ENCODE results near the gene TBL1X. TPM values are rescaled to one million over a fixed set of nuclear protein-coding genes. Genes with fewer than 3 reads are reported as not detected.

The TBL1X gene
- total RNA-seq, 4 donors from 2014 or later = 15.0 to 19.4 (median 16.3) TPM

DNA sequence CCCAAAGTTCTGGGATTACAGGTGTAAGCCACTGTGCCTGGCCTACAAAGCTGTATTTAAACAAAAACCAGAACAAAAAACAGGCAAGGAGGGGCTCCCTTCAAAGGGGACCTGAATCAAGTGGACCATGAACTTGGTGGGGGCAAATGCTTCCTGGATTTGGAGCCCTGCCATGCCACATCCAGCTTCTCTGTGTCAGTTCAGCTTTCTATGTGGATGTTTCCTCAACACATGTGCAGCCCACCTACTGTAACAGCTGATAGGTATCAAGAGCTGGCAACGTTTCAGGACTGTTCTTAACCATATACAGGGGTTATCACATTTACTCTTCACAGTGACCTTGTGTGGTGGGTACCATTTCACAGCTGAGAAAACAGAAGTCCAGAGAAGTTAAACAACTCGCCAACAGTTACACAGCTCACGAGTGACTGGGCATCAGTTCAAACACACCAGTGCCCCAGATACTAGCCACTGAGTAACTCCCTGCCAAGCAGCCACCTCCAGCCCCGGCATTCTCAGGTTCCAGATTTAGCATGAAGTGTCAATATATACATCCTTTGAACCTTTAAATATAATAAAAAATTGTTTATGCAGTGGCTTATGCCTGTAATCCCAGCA lies 293.3 kb downstream of the TBL1X start:
- TF ChIP-seq, protein P1, sequence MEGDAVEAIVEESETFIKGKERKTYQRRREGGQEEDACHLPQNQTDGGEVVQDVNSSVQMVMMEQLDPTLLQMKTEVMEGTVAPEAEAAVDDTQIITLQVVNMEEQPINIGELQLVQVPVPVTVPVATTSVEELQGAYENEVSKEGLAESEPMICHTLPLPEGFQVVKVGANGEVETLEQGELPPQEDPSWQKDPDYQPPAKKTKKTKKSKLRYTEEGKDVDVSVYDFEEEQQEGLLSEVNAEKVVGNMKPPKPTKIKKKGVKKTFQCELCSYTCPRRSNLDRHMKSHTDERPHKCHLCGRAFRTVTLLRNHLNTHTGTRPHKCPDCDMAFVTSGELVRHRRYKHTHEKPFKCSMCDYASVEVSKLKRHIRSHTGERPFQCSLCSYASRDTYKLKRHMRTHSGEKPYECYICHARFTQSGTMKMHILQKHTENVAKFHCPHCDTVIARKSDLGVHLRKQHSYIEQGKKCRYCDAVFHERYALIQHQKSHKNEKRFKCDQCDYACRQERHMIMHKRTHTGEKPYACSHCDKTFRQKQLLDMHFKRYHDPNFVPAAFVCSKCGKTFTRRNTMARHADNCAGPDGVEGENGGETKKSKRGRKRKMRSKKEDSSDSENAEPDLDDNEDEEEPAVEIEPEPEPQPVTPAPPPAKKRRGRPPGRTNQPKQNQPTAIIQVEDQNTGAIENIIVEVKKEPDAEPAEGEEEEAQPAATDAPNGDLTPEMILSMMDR (IDR thresholded peaks at IDR 0.05; ENCODE audit: low read depth) = no peak

DNA sequence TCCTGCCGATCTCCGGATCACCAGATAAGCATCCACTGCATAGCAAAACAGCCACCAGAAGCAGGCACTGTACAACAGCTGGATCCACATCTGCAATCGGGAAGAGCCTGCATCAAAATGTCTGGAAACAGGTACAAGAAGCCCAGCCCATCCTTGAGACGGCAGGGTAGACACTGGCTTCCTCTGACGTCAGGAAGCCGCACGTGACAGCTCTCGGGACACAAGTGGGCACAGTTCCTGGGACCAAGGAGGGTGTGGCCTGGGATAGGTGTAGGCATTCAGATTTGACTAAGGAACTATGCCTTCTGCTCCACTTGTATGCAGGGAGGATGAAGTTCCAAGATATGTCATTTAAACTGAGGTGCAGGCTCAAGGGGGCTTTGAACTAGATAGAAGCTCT lies 294.5 kb downstream of the TBL1X start:
- TF ChIP-seq, protein P1 (IDR thresholded peaks at IDR 0.05; ENCODE audit: low read depth) = no peak

DNA sequence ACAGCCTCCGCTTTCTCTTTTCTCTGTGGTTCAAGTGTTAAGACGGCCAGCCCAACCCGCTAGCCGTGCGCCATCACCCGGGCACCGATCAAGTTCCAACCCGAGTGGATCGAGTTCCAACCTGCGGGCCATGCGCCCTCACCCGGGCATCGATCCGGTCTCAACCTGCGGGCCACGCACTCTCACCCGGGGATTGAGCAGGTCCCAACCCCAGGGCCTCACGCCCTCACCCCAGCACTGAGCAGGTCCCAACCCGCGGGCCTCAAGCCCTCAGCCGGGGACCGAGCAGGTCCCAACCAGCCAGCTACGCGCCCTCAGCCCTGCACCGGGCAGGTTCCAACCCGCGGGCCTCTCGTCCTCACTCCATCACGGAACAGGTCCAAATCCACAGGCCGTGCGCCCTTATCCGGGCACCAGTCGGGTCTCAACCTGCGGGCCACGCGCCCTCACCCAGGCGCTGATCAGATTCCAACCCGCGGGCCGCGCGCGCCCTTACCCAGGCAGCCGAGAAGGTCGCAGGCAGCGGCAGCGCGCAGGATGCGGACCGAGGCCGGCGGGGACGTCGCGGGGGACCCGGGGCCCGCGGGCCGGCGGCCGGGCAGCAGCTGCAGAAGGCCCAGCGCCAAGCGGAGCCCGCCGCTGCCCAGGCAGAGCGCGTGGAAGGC lies 300.3 kb downstream of the TBL1X start:
- TF ChIP-seq, protein P1 (IDR thresholded peaks at IDR 0.05; ENCODE audit: low read depth) = no peak

DNA sequence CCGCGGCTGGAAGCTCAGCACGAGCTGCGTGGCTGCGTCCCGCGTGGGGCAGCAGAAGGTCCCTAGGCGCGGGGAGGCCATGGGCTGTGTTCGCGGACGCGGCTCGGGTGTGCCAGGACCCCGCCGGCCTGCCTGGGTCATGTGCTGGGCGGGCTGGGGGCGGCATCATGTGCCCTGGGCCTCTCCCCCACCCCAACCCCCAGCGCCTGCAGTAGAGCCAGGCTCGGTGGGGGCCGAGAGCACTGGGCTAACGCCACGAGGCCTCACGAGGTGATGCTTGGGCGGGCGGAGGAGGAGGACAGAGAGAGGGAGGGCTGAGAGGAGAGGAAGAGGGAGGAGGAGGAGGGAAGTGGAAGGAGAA lies 300.9 kb downstream of the TBL1X start, which contains the start of gene GPR143:
TSS of gene GPR143 (minus strand) at position 111 of the 361 bp plus-strand sequence. CDS start at position 81, 30 bp downstream.
- TF ChIP-seq, protein P1 (IDR thresholded peaks at IDR 0.05; ENCODE audit: low read depth) = no peak

DNA sequence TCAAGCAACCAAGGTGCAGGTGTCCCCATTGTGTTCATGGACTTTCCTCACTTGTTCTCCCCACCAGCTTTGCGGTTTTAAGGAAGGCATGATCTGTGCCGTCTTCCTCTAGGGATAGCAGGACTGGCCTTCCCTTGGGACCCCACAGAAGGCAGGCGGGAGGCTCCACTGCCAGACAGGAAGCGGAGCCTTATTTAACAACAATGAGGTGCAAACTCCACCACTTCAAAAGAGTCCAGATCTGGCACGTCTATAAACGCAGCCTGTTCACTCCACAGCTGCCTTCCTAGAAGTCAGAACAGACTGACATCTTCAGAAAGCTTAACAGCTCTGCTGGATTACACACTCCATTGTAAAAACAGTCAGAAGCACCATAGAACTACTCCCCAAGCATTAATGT lies 302.5 kb downstream of the TBL1X start:
- TF ChIP-seq, protein P1 (IDR thresholded peaks at IDR 0.05; ENCODE audit: low read depth) = no peak

DNA sequence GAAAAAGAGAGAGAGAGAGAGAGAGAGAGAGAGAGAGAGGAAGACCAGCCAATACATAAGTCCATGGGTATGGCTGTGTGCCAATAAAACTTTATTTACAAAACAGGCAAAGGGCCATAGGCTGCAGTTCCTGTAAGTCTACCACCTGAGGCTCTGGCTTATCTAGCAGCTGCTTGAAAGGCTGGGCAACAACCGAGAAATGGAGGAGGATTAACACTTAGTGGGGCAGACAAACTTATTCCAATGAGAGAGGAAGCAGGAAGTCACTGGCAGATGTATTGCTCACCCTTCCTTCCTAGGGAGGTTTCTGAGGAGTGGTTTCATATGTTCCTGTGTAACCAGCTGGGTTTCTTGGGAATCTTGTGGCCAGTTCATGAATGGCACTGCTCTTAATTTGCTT lies 305.5 kb downstream of the TBL1X start:
- TF ChIP-seq, protein P1 (IDR thresholded peaks at IDR 0.05; ENCODE audit: low read depth) = no peak

DNA sequence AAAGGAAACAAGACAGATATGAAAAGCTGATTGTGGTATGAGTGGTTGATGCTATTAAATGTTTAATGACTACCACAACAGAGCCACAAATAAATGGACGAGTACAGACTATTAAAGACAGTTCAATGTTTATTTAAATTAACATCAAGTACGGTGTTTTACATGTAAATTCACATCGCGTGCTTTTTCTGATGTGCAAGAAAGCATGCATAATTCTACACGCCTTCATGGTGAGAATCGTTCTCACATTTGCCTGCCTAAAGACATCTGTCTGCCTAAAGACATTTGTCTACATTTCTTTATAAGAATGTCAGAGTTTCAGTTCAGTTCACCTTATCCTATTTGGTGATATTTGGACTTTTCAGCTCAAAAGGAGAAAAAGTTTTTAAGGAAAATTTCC lies 308.1 kb downstream of the TBL1X start:
- TF ChIP-seq, protein P1 (IDR thresholded peaks at IDR 0.05; ENCODE audit: low read depth) = no peak

Data from subcutaneous adipose tissue (tissue), 4 donors.